ENCODE results near the gene LAMA3.

GRCh38 chr18:23956483-23956882, 267.2 kb downstream of the LAMA3 start:
- TF ChIP-seq CTCF (IDR thresholded peaks at IDR 0.05 in 2 of 3, conservative IDR thresholded peaks at IDR 0.05 in 1 of 3; ENCODE audit: borderline replicate concordance in 1 of 3, insufficient read depth in 1 of 3, low read depth in 2 of 3, low read length in 2 of 3) (no peak), CEBPB (IDR thresholded peaks at IDR 0.05; ENCODE audit: low read depth) (no peak), POLR2A (IDR thresholded peaks at IDR 0.05; ENCODE audit: borderline replicate concordance, extremely low read depth, insufficient read depth, insufficient read length) (no peak), SP1 (IDR thresholded peaks at IDR 0.05; ENCODE audit: low read depth) (no peak)

All from HCT116 (cell line).